ENCODE measurements around the gene ITPR1.

- TF ChIP-seq CTCF (IDR thresholded peaks at IDR 0.05) = no peak
- TF ChIP-seq POLR2A (IDR thresholded peaks at IDR 0.05) = no peak
Observed at GRCh38 chr3:4864503-4864902, 371.4 kb downstream of the ITPR1 start.
